ENCODE measurements around the gene HIKESHI.

HIKESHI gene

DNA sequence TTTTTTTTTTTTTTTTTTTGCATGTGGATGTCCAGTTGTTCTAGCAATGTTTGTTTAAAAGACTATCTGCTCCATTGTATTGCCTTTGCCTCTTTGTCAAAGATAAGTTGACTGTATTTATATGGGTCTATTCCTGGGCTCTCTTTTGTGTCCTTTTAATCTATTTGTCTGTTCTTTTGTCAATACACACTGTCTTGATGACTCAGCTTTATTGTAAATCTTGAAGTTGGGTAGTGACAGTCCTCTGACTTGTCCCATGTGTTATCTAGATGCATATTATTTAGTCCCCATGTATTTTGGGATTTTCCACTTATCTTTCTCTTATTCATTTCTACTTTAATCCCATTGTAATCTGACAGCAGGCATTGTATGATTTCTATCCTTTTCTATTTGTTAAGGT is 75.9 kb downstream of the HIKESHI start:
- no peak for DNase-seq (ENCODE audit: low read depth)

DNA sequence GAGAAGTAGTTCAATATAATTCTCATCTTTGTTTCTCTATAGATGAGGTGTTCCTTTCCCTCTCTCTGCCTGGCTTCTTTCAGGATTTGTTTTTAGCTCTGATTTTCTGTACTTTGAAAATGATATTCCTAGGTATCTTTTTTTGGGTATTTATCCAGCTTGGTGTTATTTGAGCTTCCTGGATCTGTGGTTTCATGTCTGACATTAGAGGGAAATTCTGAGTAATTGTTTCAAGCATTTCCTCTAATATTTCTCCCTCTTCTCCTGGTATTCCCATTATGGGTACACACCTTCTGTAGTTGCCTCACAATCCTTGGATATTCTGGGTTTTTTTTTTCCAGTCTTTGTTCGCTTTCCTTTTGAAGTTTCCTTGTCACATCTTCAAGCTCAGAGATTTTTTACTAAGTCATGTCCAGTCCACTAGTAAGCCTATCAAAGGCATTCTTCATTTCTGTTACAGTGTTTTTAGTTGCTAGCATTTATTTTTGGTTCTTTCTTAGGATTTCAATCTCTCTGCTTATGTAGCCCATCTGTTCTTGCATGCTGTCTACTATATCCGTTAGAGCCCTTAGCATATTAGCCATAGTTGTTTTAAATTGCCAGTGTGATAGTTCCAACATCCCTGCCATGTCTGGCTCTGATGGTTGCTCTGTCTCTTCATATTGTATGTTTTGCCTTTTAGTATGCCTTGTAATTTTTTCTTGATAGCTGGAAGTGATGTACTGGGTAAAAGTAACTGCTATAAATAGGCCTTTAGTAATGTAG is 78.4 kb downstream of the HIKESHI start:
- no peak for DNase-seq (ENCODE audit: low read depth)

DNA sequence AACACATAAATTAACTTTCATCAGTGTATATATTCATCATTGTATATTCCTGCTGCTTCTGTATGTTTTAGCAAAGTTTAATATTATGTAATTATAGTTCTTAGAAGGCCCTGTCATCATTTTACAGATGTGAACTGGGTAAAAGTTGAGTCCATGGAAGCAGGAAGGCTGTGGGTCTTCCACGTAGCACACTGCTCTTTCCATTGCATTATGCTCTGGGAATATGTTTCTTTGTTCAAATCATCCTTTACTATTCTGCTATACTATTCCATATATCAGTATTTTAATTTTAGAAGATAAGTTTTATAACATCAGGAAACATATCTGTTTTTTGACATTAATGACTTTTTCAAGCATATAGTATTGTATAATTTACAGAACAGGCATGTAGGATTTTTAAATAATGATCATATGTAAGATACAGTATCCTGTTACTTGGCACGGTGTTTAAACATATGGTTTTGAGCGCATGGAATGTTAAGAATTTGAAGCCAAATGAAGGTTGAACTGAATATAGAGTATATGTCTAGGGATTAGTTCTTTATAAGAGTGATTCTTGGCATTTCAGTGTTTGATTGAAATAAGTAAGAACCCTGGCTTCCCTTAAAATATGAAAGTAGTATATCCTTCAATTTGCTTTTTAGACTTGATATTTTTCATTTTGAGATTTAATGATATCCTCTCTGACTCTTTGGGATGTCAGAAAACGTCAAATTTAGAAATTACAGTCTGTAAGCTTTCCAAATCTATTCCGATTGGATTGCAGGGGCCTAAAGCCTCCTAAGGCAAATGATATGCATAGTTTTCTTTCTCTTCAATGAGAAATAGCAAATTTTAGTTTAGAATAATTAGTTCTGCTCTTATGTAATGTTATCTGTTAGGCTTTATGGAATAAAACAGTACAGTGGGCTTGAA is 81.3 kb downstream of the HIKESHI start:
- no peak for DNase-seq (ENCODE audit: low read depth)

DNA sequence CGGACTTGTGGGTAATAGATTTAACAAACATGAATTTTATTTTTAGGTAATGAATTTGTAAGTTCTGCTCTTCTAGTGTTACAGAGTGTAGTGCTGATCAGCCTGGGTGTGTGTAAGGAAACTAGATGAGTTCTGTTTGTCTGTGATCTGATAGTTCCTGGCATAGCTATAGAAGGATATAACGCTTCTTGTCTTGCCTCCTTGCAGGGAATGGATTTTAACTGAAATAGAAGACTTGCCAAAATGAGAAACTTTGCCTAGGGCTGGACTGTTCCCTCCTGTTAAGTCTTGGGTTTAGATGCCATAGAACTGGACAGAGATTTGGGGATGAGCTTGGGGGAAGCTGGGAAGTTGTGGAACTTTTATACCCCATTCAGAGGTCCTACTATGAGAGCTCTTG is 84.2 kb downstream of the HIKESHI start:
- DNase-seq (ENCODE audit: low read depth), result no peak

DNA sequence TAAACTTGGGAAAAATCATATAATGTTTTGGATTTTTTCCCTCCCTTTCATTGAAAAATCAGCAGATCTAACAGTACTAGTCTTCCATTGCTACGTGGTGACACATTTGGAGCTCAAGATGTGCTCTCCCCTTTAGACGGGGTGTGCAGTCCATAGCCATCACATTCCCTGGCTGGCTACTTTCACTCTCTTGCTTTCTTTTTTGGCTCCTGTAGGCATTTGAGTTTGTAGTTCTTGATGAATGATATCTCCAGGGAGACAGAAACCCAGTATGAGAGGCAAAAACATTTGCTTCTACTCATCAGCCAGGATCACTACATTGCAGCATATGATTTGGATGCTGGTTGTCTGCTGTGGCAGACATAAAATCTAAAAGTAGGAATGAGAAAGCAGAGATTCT is 84.7 kb downstream of the HIKESHI start:
- no peak for DNase-seq (ENCODE audit: low read depth)

DNA sequence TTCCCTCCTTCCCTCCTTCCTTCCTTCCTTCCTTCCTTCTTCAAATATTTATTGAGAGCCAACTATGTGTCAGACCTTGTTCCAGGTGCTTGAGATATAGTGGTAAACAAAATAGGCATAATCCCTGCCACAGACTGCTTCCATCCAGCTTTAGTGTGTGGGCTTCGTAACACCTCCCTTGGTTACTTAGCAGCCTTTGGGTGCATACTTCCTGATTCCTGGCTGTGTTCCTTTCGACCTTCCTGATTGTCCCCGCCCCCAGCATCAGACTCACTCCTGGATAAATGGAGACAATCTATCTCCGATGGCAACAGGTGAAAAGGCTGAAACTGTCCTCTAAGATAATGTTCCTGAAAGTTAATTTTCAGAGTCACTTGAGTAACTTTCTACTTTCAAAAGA is 86.2 kb downstream of the HIKESHI start:
- no peak for DNase-seq (ENCODE audit: low read depth)

DNA sequence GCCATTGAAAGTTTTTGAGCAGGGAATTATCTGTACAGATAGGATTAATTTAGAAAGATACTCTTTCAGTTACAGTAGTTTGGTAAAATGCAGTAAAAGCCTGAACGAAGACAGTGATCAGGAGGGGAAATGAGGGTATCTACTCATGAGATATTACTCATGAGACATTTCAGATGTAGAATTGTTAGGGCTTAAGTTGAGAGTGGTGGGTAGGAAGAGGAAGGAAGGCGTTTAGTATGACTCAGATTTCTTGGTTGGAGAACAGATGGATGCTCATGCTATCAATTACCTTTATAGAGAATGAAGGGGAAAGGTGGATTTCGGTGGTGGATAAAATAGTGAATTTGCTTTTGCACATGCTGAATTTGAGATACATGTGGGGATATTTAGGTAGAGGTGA is 88.4 kb downstream of the HIKESHI start:
- no peak for DNase-seq (ENCODE audit: low read depth)

DNA sequence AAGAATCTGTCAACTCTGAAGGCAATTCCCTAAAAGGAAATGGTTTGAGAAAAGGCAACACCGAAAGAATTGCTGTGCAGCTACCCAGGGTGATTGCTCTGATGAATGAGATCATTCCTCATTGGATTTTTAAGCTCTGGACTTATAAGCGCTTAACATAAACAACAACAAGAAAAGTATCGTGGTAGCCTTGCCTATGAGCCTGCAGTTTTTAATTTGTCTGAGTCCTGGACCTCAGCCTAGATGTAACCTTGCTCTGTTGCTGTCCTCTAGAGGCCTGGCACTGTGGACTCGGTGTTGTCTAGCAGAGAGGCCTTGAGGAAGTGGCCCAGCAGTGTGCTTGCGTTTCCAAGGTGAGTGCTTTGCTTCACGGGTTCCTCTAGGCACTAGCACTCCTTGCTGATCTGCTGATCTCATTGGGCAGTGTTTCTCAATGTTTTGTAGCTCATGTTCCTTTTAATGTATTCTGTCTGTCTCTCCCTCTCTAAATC is 93.1 kb downstream of the HIKESHI start:
- DNase-seq (ENCODE audit: low read depth), result peak; percentile 62
